HL-60 (cell line): ENCODE data around the gene MVK.

Experiments
- CTCF ChIP-seq: IDR thresholded peaks from one replicate; pipeline ENCODE4 v1.5.1; 2011; ENCODE audit warnings: low read length, control low read depth, inconsistent platforms; ENCODE audit not compliant: insufficient read depth
- GABPA ChIP-seq: IDR thresholded peaks from 2 replicates; pipeline ENCODE4 v1.6.1; 2012; ENCODE audit warnings: low read depth
- POLR2AphosphoS5 ChIP-seq: IDR thresholded peaks from 2 replicates; pipeline ENCODE4 v1.6.1; 2012; ENCODE audit warnings: low read depth
- REST ChIP-seq: IDR thresholded peaks from 2 replicates; pipeline ENCODE4 v1.6.1; 2012; ENCODE audit warnings: low read depth; ENCODE audit not compliant: insufficient replicate concordance
- SPI1 ChIP-seq: IDR thresholded peaks from 2 replicates; pipeline ENCODE4 v1.6.1; 2012; ENCODE audit warnings: low read depth, mild to moderate bottlenecking, borderline replicate concordance

GRCh38 chr12:109532721-109533486 is 40.7 kb upstream of the MVK start:
- no peak for TF ChIP-seq CTCF
- no peak for TF ChIP-seq REST
- no peak for TF ChIP-seq POLR2AphosphoS5
- TF ChIP-seq GABPA: no peak
- TF ChIP-seq SPI1: no peak
